Activated T-cell treated with anti-CD3 and anti-CD28 coated beads, Interleukin-2, amount 50 U/mL, for 1 hour (primary cell): Measurements from ENCODE around the gene IQSEC1.

Experiments used
- DNase-seq: peaks from one replicate; pipeline ENCODE4 v3.0.0-alpha.2; 2020

Gene IQSEC1

GRCh38 chr3:12902181-12902999, 170.8 kb downstream of the IQSEC1 start:
- DNase-seq = no peak

GRCh38 chr3:12901623-12902045, 171.6 kb downstream of the IQSEC1 start:
- DNase-seq = no peak

GRCh38 chr3:12900885-12901411, 172.3 kb downstream of the IQSEC1 start:
- no peak for DNase-seq

- no peak for DNase-seq
Measured at GRCh38 chr3:12898965-12899755, 174.1 kb downstream of the IQSEC1 start.

GRCh38 chr3:12898290-12898964, 174.8 kb downstream of the IQSEC1 start:
- DNase-seq = no peak

GRCh38 chr3:12897381-12898289, 175.6 kb downstream of the IQSEC1 start:
- no peak for DNase-seq

- DNase-seq = no peak
Measured at GRCh38 chr3:12896063-12896985, 176.9 kb downstream of the IQSEC1 start.

GRCh38 chr3:12895391-12896062, 177.7 kb downstream of the IQSEC1 start:
- no peak for DNase-seq

GRCh38 chr3:12894629-12895028, 178.6 kb downstream of the IQSEC1 start:
- DNase-seq = no peak

- DNase-seq = no peak
Measured at GRCh38 chr3:12893852-12894251, 179.4 kb downstream of the IQSEC1 start.

GRCh38 chr3:12893247-12893646, 180.0 kb downstream of the IQSEC1 start:
- DNase-seq = no peak

- DNase-seq = no peak
Measured at GRCh38 chr3:12892840-12893189, 180.4 kb downstream of the IQSEC1 start.

- DNase-seq = peak; percentile 49
Measured at GRCh38 chr3:12891985-12892839, 181.0 kb downstream of the IQSEC1 start.

GRCh38 chr3:12891391-12891984, 181.7 kb downstream of the IQSEC1 start:
- DNase-seq = no peak

GRCh38 chr3:12890610-12891390, 182.4 kb downstream of the IQSEC1 start:
- DNase-seq = no peak

- no peak for DNase-seq
Measured at GRCh38 chr3:12886736-12887135, 186.5 kb downstream of the IQSEC1 start.

- DNase-seq = no peak
Measured at GRCh38 chr3:12886106-12886679, 187.0 kb downstream of the IQSEC1 start.

GRCh38 chr3:12885583-12885930, 187.7 kb downstream of the IQSEC1 start:
- no peak for DNase-seq
